ENCODE measurements around the gene ACOT6.

- TF ChIP-seq REST (IDR thresholded peaks at IDR 0.05) (no peak), RCOR1 (IDR thresholded peaks at IDR 0.05; ENCODE audit: low read depth, low read length) (no peak), CTCF (IDR thresholded peaks at IDR 0.05) (no peak), CEBPB (IDR thresholded peaks at IDR 0.05) (no peak), EP300 (IDR thresholded peaks at IDR 0.05) (no peak), EHMT2 (IDR thresholded peaks at IDR 0.05; ENCODE audit: low read depth) (no peak), FOSL2 (IDR thresholded peaks at IDR 0.05) (no peak), FOSL2 (CRISPR knock-in tag; IDR thresholded peaks at IDR 0.05) (no peak), PBX3 (IDR thresholded peaks at IDR 0.05) (no peak), CHD4 (IDR thresholded peaks at IDR 0.05; ENCODE audit: borderline replicate concordance) (no peak), POLR2A (IDR thresholded peaks at IDR 0.05; ENCODE audit: low read length) (no peak)
These were observed 12.8 kb upstream of the ACOT6 start for GRCh38 chr14:73599499-73599898.

All from A549 (cell line).